Cardiac fibroblast (primary cell): ENCODE results near the gene UBA6.

Source experiments
- DNase-seq, 2 donors: peaks; one replicate each; pipeline versions ENCODE4 v3.0.0 to v3.0.0-alpha.2; 2010; ENCODE audit warnings: low read depth in 2 of 2
- H3K4me3 ChIP-seq, 2 donors: replicated peaks in 1 of 2; 1 replicate in 1 of 2; 2 replicates in 1 of 2; pipeline ENCODE4 v1.5.1; 2011; ENCODE audit warnings: low read depth in 2 of 2, low read length in 2 of 2, mild to moderate bottlenecking in 2 of 2, moderate library complexity in 1 of 2
- TF ChIP-seq, protein P1 (sequence below): IDR thresholded peaks from one replicate; pipeline ENCODE4 v1.5.1; 2011; ENCODE audit warnings: low read depth, mild to moderate bottlenecking, low read length, inconsistent platforms

UBA6 gene

DNA sequence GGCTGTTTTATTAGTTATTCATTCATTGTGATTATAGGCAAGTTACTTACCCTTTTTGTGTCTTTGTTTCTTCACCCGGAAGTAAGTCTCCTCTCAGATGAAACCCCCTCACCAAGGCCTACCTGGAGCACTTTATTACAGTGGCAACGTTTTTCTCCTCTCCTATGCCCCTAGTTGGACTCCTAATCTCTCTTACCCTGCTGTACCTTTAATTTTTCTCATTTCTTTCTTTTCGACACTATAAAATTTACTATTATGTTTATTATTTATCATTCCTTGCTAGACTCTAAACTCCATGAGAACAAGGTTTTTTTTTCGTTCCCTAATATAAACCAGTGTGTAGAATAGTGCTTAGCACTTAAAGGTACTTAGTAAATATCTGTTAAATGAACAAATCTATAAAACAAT lies 124.9 kb downstream of the UBA6 start:
- no peak overlapping the region for H3K4me3 ChIP-seq
- TF ChIP-seq, protein P1, sequence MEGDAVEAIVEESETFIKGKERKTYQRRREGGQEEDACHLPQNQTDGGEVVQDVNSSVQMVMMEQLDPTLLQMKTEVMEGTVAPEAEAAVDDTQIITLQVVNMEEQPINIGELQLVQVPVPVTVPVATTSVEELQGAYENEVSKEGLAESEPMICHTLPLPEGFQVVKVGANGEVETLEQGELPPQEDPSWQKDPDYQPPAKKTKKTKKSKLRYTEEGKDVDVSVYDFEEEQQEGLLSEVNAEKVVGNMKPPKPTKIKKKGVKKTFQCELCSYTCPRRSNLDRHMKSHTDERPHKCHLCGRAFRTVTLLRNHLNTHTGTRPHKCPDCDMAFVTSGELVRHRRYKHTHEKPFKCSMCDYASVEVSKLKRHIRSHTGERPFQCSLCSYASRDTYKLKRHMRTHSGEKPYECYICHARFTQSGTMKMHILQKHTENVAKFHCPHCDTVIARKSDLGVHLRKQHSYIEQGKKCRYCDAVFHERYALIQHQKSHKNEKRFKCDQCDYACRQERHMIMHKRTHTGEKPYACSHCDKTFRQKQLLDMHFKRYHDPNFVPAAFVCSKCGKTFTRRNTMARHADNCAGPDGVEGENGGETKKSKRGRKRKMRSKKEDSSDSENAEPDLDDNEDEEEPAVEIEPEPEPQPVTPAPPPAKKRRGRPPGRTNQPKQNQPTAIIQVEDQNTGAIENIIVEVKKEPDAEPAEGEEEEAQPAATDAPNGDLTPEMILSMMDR: no peak
- DNase-seq: no peak

DNA sequence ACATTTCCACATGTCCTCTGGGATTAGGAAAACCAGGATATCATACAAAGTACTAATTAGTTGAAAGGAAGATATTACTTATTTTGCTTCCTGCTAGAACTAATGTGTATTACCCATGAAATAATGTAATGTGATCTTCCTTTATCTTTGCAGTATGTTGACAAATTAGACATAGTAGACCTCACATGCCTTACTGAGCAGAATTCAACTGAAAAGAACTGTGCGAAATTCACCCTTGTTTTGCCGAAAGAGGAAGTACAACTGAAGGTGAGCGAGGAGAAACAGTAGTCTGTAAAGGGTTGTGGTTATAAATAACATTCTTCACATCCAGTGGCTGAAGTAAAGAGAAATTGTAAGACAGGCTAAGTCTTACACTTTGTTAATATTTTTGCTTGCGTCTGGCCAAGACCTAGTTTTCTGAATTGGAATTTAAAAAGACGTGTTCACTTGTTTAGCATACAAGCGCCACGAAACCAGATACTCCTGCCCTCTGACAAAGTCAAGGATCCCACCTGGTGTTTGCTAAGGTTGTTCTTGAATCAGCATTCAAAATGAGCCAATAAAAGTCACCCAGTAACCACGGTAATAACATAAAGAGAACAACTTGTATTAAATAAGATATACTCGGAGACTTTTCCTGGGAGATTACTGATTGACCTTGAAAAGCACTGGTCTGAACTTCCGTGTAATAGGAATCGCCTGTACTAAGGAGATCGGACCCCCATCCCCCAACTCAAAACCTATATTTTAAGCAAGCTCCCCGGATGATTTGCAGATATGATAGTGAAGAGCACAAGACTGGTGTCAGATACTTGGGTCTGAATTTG lies 125.5 kb downstream of the UBA6 start:
- H3K4me3 ChIP-seq: no peak overlapping the region

DNA sequence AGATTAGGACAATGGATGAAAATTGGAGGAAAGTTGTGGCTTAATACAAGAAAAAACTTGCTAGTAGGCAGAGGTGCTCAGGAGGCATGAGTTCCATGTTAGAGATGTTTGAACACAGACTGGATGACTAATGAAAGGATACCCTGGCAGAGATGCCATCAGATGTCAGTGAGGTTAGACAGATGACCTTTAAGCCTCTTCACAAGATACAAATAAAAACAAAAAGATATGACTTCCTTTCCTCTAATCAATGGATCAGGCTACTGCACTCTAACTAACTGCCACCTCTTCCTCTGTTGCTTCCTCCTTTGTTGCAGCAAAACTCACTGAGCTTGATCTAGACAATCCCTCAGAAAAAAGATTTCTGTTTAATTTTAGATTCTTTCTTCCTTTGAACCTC lies 127.8 kb downstream of the UBA6 start:
- H3K4me3 ChIP-seq: no peak overlapping the region
- no peak for DNase-seq
- TF ChIP-seq, protein P1: no peak

More for the DNA sequence above, 125.5 kb downstream of the UBA6 start:
- TF ChIP-seq, protein P1: no peak
- no peak for DNase-seq

DNA sequence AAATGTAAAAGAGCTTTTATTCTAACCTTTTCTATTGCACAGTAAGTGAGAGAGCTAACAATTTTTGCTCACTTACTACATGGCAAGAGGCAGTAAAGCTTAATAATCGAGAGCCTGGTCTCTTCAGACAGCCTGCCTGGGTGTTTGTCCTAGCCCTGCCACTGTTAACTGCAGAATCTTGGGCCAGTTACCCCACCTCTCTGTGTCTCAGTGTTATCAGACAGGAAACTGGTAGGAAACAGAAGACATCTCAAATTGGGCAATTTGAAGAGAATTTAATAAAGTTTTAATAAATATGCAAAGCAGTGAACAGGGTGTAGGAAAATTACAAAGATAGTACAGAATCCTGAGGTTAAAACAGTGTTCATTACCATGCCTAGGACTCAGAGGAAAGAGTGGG lies 129.0 kb downstream of the UBA6 start:
- TF ChIP-seq, protein P1: no peak
- DNase-seq: no peak
- no peak overlapping the region for H3K4me3 ChIP-seq

DNA sequence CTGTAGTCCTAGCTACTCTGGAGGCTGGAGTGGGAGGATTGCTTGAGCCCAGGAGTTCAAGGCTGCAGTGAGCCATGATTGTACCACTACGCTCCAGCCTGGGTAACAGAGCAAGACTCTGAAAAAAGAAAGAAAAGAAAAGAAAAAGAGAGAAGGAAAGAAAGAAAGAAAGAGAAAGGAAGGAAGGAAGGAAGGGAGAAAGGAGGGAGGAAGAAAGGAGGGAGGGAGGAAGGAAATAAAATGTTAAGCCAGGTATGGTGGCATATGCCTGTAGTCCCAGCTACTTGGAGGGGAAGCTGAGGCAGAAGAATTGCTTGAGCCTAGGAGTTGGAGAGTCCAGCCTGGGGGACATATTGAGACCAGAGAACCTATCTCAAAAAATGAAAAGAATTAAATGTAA lies 130.4 kb downstream of the UBA6 start:
- TF ChIP-seq, protein P1: no peak
- no peak for DNase-seq
- H3K4me3 ChIP-seq: no peak overlapping the region

DNA sequence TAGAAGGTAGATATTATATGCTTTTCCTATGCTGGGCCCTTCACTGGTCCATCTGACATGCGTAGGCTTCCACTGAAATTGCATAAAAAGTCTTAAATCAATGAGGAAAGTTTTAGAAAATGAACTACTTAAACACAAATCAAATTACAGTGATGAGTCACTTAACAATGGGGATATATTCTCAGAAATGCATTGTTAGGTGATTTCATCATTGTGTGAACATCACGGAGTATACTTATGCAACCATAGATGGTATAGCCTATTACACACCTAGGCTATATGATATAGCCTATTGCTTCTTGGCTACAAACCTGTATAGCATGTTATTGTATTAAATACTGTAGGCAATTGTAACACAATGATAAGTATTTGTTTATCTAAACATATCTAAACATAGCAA lies 132.1 kb downstream of the UBA6 start:
- peak in 1 of 2 donors; percentile 49 for DNase-seq

More for the DNA sequence above, 132.1 kb downstream of the UBA6 start:
- TF ChIP-seq, protein P1: no peak
- H3K4me3 ChIP-seq: no peak overlapping the region
